Measurements from ENCODE around the gene PTGER4. TPM values are rescaled to one million over a fixed set of nuclear protein-coding genes. Genes with fewer than 3 reads are reported as not detected.
"Not testable (repeated sequence)": the region's sequence is repeated elsewhere in the genome, so short reads cannot be mapped to it uniquely, and the experiment has no call there.

The PTGER4 gene
- total RNA-seq, 1 donor from 2014 or later = 10.3 TPM

GRCh38 chr5:40655138-40655537 lies 24.6 kb upstream of the PTGER4 start:
- DNase-seq (ENCODE audit: low read depth) = no peak
- no peak overlapping the region for H3K4me3 ChIP-seq (ENCODE audit: low read depth, low read length)
- no peak for TF ChIP-seq CTCF (conservative IDR thresholded peaks at IDR 0.05; ENCODE audit: low read depth, low read length)

GRCh38 chr5:40656091-40656490 lies 23.6 kb upstream of the PTGER4 start:
- H3K4me3 ChIP-seq (ENCODE audit: low read depth, low read length); DNase-seq (ENCODE audit: low read depth): not testable (repeated sequence)

GRCh38 chr5:40656766-40657165 lies 22.9 kb upstream of the PTGER4 start:
- H3K4me3 ChIP-seq (ENCODE audit: low read depth, low read length) = no peak overlapping the region
- no peak for DNase-seq (ENCODE audit: low read depth)
- TF ChIP-seq CTCF (conservative IDR thresholded peaks at IDR 0.05; ENCODE audit: low read depth, low read length) = no peak

- no peak for TF ChIP-seq CTCF (conservative IDR thresholded peaks at IDR 0.05; ENCODE audit: low read depth, low read length)
- DNase-seq (ENCODE audit: low read depth) = no peak
- no peak overlapping the region for H3K4me3 ChIP-seq (ENCODE audit: low read depth, low read length)
Observed at GRCh38 chr5:40660751-40661150, 19.0 kb upstream of the PTGER4 start.

GRCh38 chr5:40665635-40666298 lies 13.9 kb upstream of the PTGER4 start:
- no peak for DNase-seq (ENCODE audit: low read depth)
- TF ChIP-seq CTCF (conservative IDR thresholded peaks at IDR 0.05; ENCODE audit: low read depth, low read length) = no peak
- no peak overlapping the region for H3K4me3 ChIP-seq (ENCODE audit: low read depth, low read length)

GRCh38 chr5:40666657-40667056 lies 13.1 kb upstream of the PTGER4 start:
- TF ChIP-seq CTCF (conservative IDR thresholded peaks at IDR 0.05; ENCODE audit: low read depth, low read length) = no peak
- DNase-seq (ENCODE audit: low read depth) = no peak
- no peak overlapping the region for H3K4me3 ChIP-seq (ENCODE audit: low read depth, low read length)

GRCh38 chr5:40667161-40667663 lies 12.5 kb upstream of the PTGER4 start:
- TF ChIP-seq CTCF (conservative IDR thresholded peaks at IDR 0.05; ENCODE audit: low read depth, low read length) = no peak
- DNase-seq (ENCODE audit: low read depth) = no peak
- no peak overlapping the region for H3K4me3 ChIP-seq (ENCODE audit: low read depth, low read length)

All from epithelial cell of proximal tubule (primary cell).